ENCODE measurements around the gene CFAP46.

- TF ChIP-seq, protein P1, sequence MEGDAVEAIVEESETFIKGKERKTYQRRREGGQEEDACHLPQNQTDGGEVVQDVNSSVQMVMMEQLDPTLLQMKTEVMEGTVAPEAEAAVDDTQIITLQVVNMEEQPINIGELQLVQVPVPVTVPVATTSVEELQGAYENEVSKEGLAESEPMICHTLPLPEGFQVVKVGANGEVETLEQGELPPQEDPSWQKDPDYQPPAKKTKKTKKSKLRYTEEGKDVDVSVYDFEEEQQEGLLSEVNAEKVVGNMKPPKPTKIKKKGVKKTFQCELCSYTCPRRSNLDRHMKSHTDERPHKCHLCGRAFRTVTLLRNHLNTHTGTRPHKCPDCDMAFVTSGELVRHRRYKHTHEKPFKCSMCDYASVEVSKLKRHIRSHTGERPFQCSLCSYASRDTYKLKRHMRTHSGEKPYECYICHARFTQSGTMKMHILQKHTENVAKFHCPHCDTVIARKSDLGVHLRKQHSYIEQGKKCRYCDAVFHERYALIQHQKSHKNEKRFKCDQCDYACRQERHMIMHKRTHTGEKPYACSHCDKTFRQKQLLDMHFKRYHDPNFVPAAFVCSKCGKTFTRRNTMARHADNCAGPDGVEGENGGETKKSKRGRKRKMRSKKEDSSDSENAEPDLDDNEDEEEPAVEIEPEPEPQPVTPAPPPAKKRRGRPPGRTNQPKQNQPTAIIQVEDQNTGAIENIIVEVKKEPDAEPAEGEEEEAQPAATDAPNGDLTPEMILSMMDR (IDR thresholded peaks at IDR 0.05), result no peak
- TF ChIP-seq, protein P2, sequence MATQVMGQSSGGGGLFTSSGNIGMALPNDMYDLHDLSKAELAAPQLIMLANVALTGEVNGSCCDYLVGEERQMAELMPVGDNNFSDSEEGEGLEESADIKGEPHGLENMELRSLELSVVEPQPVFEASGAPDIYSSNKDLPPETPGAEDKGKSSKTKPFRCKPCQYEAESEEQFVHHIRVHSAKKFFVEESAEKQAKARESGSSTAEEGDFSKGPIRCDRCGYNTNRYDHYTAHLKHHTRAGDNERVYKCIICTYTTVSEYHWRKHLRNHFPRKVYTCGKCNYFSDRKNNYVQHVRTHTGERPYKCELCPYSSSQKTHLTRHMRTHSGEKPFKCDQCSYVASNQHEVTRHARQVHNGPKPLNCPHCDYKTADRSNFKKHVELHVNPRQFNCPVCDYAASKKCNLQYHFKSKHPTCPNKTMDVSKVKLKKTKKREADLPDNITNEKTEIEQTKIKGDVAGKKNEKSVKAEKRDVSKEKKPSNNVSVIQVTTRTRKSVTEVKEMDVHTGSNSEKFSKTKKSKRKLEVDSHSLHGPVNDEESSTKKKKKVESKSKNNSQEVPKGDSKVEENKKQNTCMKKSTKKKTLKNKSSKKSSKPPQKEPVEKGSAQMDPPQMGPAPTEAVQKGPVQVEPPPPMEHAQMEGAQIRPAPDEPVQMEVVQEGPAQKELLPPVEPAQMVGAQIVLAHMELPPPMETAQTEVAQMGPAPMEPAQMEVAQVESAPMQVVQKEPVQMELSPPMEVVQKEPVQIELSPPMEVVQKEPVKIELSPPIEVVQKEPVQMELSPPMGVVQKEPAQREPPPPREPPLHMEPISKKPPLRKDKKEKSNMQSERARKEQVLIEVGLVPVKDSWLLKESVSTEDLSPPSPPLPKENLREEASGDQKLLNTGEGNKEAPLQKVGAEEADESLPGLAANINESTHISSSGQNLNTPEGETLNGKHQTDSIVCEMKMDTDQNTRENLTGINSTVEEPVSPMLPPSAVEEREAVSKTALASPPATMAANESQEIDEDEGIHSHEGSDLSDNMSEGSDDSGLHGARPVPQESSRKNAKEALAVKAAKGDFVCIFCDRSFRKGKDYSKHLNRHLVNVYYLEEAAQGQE (IDR thresholded peaks at IDR 0.05; ENCODE audit: insufficient read depth in 1 of 2, low read depth in 2 of 2, low read length in 1 of 2), result no peak
- TF ChIP-seq POLR2AphosphoS5 (IDR thresholded peaks at IDR 0.05; ENCODE audit: low read depth, low read length) (no peak), TCF7L2 (IDR thresholded peaks at IDR 0.05; ENCODE audit: low read depth, low read length) (no peak), SIN3A (IDR thresholded peaks at IDR 0.05; ENCODE audit: borderline replicate concordance, insufficient read depth, low read depth, low read length) (no peak)
Observed at GRCh38 chr10:132984008-132984295, 41.6 kb upstream of the CFAP46 start.

All from Panc1 (cell line).